GM12873 (cell line): ENCODE results near the gene HELLS.

Experiments used
- CTCF ChIP-seq: IDR thresholded peaks from 2 replicates; pipeline ENCODE4 v1.5.1; 2012; ENCODE audit warnings: low read depth, mild to moderate bottlenecking, moderate library complexity, low read length, control low read depth; ENCODE audit not compliant: insufficient read depth; ENCODE audit errors: missing control alignments

The HELLS gene

GRCh38 chr10:94583124-94583523 is 37.5 kb downstream of the HELLS start:
- no peak for TF ChIP-seq CTCF

- no peak for TF ChIP-seq CTCF
Measured at GRCh38 chr10:94591461-94592205, 46.0 kb downstream of the HELLS start.

GRCh38 chr10:94602729-94603515 is 57.3 kb downstream of the HELLS start:
- no peak for TF ChIP-seq CTCF

GRCh38 chr10:94607111-94607510 is 61.5 kb downstream of the HELLS start:
- no peak for TF ChIP-seq CTCF

- TF ChIP-seq CTCF: no peak
Measured at GRCh38 chr10:94608559-94608958, 63.0 kb downstream of the HELLS start.

- no peak for TF ChIP-seq CTCF
Measured at GRCh38 chr10:94614558-94614957, 69.0 kb downstream of the HELLS start.

GRCh38 chr10:94617389-94617944 is 71.9 kb downstream of the HELLS start:
- no peak for TF ChIP-seq CTCF
